Uterine smooth muscle cell (primary cell): ENCODE data around the gene OR11L1. TPM values are rescaled to one million over a fixed set of nuclear protein-coding genes. Genes with fewer than 3 reads are reported as not detected.

Experiments
- total RNA-seq: library from RNA; depleted of rRNA; stranded (reverse); fragments of >200 nt; gene quantifications from 2 replicates; pipeline ENCODE4 v1.2.3, GENCODE V29; 2014

OR11L1 gene, protein sequence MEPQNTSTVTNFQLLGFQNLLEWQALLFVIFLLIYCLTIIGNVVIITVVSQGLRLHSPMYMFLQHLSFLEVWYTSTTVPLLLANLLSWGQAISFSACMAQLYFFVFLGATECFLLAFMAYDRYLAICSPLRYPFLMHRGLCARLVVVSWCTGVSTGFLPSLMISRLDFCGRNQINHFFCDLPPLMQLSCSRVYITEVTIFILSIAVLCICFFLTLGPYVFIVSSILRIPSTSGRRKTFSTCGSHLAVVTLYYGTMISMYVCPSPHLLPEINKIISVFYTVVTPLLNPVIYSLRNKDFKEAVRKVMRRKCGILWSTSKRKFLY
- not detected in 2 replicates for total RNA-seq

DNA sequence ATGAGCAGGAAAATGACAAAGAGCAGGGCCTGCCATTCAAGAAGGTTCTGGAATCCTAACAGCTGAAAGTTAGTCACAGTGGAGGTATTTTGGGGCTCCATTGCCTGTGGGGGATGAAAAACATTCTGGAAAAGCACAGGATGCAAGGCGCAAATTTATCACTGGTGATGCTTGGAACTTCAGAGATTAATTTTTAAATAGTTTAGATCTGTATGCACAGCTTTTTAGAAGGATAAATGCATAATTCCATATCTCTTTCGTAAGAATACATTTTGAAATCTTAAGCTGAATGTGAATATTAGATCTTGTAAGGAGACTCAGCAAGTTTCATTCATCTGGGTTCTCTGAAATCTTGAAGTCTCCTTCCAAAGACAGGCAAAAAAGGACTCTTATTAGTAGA lies at the start of gene OR11L1:
OR11L1 (minus strand) TSS at position 101 of the 400 bp plus-strand sequence; CDS start at position 101, 0 bp downstream.

DNA sequence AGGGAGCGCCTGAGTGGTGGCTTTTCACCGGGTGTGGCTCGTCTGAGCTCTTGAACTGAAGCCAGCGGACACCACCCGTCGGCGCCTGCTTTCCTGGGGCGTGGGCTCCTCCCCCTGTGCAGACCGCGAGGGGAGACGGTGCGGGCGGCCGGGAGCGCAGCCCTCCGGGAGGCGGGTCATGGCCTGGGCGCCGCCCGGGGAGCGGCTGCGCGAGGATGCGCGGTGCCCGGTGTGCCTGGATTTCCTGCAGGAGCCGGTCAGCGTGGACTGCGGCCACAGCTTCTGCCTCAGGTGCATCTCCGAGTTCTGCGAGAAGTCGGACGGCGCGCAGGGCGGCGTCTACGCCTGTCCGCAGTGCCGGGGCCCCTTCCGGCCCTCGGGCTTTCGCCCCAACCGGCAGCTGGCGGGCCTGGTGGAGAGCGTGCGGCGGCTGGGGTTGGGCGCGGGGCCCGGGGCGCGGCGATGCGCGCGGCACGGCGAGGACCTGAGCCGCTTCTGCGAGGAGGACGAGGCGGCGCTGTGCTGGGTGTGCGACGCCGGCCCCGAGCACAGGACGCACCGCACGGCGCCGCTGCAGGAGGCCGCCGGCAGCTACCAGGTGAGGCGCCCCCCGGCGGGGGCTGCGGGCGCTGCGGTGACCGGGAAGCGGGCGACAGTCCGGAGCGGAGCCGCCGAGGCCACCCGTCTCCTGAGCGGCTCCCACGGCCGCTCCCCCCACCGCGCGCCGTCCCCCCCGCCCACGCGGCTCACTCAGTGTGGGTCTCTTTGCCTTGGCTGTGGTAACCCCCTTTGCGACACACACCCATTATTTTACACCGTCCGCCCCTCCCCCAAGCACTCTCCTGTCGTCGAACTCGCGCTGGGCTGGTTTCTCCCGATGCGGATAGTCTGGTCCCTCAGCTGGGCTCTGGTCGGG lies 15.6 kb upstream of the OR11L1 start, which contains the start of gene TRIM58:
TRIM58 (plus strand) TSS at position 119 of the 916 bp plus-strand sequence; CDS start at position 179, 60 bp downstream.

GRCh38 chr1:247824023-247824422 lies 17.7 kb downstream of the OR11L1 start, which contains the start of gene OR14A16:
Gene OR14A16 (minus strand): TSS chr1:247824119. CDS start chr1:247815729, 8,390 bp downstream.

Other genes with a start within 250 kb of the OR11L1 start
- gene OR2G3, start 236.3 kb downstream of the OR11L1 start, total RNA-seq = not detected in 2 replicates
- gene OR13G1, start 162.2 kb downstream of the OR11L1 start, total RNA-seq = not detected in 2 replicates
- gene OR6F1, start 125.2 kb downstream of the OR11L1 start, total RNA-seq = not detected in 2 replicates
- gene OR14K1, start 103.3 kb downstream of the OR11L1 start, total RNA-seq = not detected in 2 replicates
- not detected in 2 replicates for gene OR14A2, start 93.8 kb downstream of the OR11L1 start, total RNA-seq
- not detected in 2 replicates for gene OR1C1, start 81.3 kb downstream of the OR11L1 start, total RNA-seq
- not detected in 2 replicates for gene OR14A16, start 17.8 kb downstream of the OR11L1 start, total RNA-seq
- gene TRIM58, start 15.3 kb upstream of the OR11L1 start, total RNA-seq = 0.37 and 0.66 TPM in 2 replicates
- not detected in 2 replicates for gene OR2W3, start 53.7 kb upstream of the OR11L1 start, total RNA-seq
- gene OR2T8, start 78.4 kb upstream of the OR11L1 start, total RNA-seq = not detected in 2 replicates
- not detected in 2 replicates for gene OR2AJ1, start 83.0 kb upstream of the OR11L1 start, total RNA-seq
- 0.25 TPM in 1 of 2 replicates, not detected in the other for gene OR2L8, start 107.0 kb upstream of the OR11L1 start, total RNA-seq
- 0.25 TPM in 1 of 2 replicates, not detected in the other for gene OR2AK2, start 123.3 kb upstream of the OR11L1 start, total RNA-seq
- gene OR2L5, start 171.8 kb upstream of the OR11L1 start, total RNA-seq = under 0.01 and 0.12 TPM in 2 replicates
- gene OR2L2, start 188.2 kb upstream of the OR11L1 start, total RNA-seq = under 0.01 TPM in 1 of 2 replicates, not detected in the other
- 0.11 and 0.12 TPM in 2 replicates for gene OR2L3, start 204.9 kb upstream of the OR11L1 start, total RNA-seq